DOHH2 (cell line): Measurements from ENCODE around the gene SCN3B.

Experiments
- EZH2phosphoT487 ChIP-seq: fragments of 200-600 bp; sonication (generic); IDR thresholded peaks from 2 replicates; pipeline ENCODE4 v1.6.1; 2017; ENCODE audit warnings: borderline replicate concordance, mild to moderate bottlenecking, antibody characterized with exemption, low read length, moderate library complexity, mixed read lengths
- TF ChIP-seq, protein P1 (sequence below): fragments of 200-600 bp; sonication (generic); IDR thresholded peaks from one replicate; pipeline ENCODE4 v1.5.1; 2014; ENCODE audit warnings: antibody characterized with exemption, mild to moderate bottlenecking, low read depth, low read length; ENCODE audit not compliant: poor library complexity, severe bottlenecking

- TF ChIP-seq, protein P1, sequence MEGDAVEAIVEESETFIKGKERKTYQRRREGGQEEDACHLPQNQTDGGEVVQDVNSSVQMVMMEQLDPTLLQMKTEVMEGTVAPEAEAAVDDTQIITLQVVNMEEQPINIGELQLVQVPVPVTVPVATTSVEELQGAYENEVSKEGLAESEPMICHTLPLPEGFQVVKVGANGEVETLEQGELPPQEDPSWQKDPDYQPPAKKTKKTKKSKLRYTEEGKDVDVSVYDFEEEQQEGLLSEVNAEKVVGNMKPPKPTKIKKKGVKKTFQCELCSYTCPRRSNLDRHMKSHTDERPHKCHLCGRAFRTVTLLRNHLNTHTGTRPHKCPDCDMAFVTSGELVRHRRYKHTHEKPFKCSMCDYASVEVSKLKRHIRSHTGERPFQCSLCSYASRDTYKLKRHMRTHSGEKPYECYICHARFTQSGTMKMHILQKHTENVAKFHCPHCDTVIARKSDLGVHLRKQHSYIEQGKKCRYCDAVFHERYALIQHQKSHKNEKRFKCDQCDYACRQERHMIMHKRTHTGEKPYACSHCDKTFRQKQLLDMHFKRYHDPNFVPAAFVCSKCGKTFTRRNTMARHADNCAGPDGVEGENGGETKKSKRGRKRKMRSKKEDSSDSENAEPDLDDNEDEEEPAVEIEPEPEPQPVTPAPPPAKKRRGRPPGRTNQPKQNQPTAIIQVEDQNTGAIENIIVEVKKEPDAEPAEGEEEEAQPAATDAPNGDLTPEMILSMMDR: no peak
- TF ChIP-seq EZH2phosphoT487: no peak
Measured at GRCh38 chr11:123682696-123683410, 28.4 kb upstream of the SCN3B start.
